Lower lobe of right lung (tissue), 2 donors: ENCODE data around the gene DPP10. TPM values are rescaled to one million over a fixed set of nuclear protein-coding genes. Genes with fewer than 3 reads are reported as not detected.

ENCODE experiments used
- ATAC-seq, 2 donors: fragments of 200-7000 bp; cut with Tn5 transposase; one replicate each; pipeline ENCODE4 v1.9.1; 2020 to 2022; ENCODE audit warnings: mild to moderate bottlenecking in 2 of 2, moderate library complexity in 2 of 2
- DNase-seq: peaks from one replicate; pipeline ENCODE4 v3.0.0-alpha.2; 2020
- H3K27ac ChIP-seq: fragments of 200-600 bp; one replicate; pipeline ENCODE4 v1.8.0; 2022
- H3K27me3 ChIP-seq: fragments of 200-600 bp; one replicate; pipeline ENCODE4 v1.8.0; 2022; ENCODE audit warnings: low read depth
- H3K36me3 ChIP-seq: fragments of 200-600 bp; one replicate; pipeline ENCODE4 v1.8.0; 2022; ENCODE audit warnings: mild to moderate bottlenecking
- H3K4me1 ChIP-seq: fragments of 200-600 bp; one replicate; pipeline ENCODE4 v1.8.0; 2022
- H3K4me3 ChIP-seq: fragments of 200-600 bp; one replicate; pipeline ENCODE4 v1.8.0; 2022; ENCODE audit warnings: mild to moderate bottlenecking
- H3K9me3 ChIP-seq: fragments of 200-600 bp; one replicate; pipeline ENCODE4 v1.8.0; 2022
- intact Hi-C: fragments of 100-400 bp; cut with DNase I; formaldehyde crosslinking; loops from one replicate; pipeline ENCODE4 v1.11.0; 2022
- total RNA-seq: library from RNA; stranded (reverse); fragmentation: NEBNext Ultra II Directional; extraction: Animal tissue kit (Norgen Biotek cat#: 25700); gene quantifications from one replicate; pipeline ENCODE4 v1.2.1, GENCODE V29; 2021
- TF ChIP-seq, protein P1 (sequence below): fragments of 200-600 bp; IDR thresholded peaks from one replicate; pipeline ENCODE4 v1.8.0; 2022; ENCODE audit warnings: antibody characterized with exemption, mild to moderate bottlenecking
- donor health status: DM: no; HTN: yes; CAD: no; lungs with severe emphysema.

Gene DPP10
- total RNA-seq, 1 donor from 2014 or later = 0.80 TPM

GRCh38 chr2:114859726-114860510 lies 417.5 kb downstream of the DPP10 start:
- intact Hi-C loops = no loop called here
- Histone ChIP-seq H3K4me3 (no peak overlapping the region), H3K36me3 (no peaks in the 10 kb centered on the region), H3K4me1 (no peaks in the 10 kb centered on the region), H3K27ac (no peak overlapping the region), H3K9me3 (no peaks in the 10 kb centered on the region), H3K27me3 (no peaks in the 10 kb centered on the region)
- TF ChIP-seq, protein P1, sequence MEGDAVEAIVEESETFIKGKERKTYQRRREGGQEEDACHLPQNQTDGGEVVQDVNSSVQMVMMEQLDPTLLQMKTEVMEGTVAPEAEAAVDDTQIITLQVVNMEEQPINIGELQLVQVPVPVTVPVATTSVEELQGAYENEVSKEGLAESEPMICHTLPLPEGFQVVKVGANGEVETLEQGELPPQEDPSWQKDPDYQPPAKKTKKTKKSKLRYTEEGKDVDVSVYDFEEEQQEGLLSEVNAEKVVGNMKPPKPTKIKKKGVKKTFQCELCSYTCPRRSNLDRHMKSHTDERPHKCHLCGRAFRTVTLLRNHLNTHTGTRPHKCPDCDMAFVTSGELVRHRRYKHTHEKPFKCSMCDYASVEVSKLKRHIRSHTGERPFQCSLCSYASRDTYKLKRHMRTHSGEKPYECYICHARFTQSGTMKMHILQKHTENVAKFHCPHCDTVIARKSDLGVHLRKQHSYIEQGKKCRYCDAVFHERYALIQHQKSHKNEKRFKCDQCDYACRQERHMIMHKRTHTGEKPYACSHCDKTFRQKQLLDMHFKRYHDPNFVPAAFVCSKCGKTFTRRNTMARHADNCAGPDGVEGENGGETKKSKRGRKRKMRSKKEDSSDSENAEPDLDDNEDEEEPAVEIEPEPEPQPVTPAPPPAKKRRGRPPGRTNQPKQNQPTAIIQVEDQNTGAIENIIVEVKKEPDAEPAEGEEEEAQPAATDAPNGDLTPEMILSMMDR = no peak
- no peak for DNase-seq
- ATAC-seq = no peak

GRCh38 chr2:114862243-114862642 lies 419.8 kb downstream of the DPP10 start:
- Histone ChIP-seq H3K36me3 (no peaks in the 10 kb centered on the region), H3K27ac (no peak overlapping the region), H3K27me3 (no peaks in the 10 kb centered on the region), H3K4me3 (no peak overlapping the region), H3K4me1 (no peaks in the 10 kb centered on the region), H3K9me3 (no peaks in the 10 kb centered on the region)
- TF ChIP-seq, protein P1 = no peak
- DNase-seq = no peak
- no peak for ATAC-seq
- intact Hi-C loops = no loop called here

DNA sequence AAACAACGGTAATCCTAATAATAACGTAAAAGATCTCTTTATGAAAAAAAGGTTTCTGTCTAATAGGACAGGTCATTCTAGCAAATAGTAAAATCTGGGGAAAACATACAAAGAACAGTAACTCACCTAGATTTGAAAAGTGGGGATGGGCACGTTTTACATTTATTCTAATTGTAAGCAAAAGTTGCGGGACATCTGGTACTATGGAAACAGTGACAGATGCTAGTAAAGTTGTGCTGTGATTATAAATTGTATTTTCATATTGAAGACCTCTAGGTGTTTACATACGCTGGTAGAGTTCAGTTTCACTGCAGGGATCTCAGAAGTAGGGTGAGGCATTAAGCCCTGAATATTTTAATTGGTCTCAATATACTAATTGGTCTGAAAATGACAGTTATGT lies 422.5 kb downstream of the DPP10 start:
- no peak for ATAC-seq
- Histone ChIP-seq H3K27ac (no peak overlapping the region), H3K4me1 (no peaks in the 10 kb centered on the region), H3K4me3 (no peak overlapping the region), H3K9me3 (no peaks in the 10 kb centered on the region), H3K36me3 (no peaks in the 10 kb centered on the region), H3K27me3 (no peaks in the 10 kb centered on the region)
- no peak for DNase-seq
- TF ChIP-seq, protein P1 = no peak
- intact Hi-C loops = no loop called here

DNA sequence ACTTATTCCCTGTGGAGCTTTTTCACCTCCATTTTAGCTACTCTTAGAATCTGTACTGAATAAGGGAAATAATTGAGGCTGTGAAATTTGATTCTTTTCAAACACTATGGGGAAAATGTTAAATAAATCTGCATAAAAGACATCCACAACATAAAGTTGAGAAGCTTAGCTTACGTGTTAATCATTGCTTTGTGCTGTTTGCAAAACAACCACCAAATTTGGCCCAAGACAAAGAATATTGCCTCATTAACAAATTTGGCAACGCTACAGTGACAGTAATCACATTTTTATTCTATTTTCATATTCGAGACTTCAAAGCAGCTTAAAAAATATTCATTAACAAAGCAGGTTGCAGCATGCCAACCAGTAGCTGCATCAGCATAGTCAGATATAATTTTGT lies 437.6 kb downstream of the DPP10 start:
- H3K4me3 ChIP-seq = no peak overlapping the region
- H3K27me3 ChIP-seq = no peaks in the 10 kb centered on the region
- no peaks in the 10 kb centered on the region for H3K36me3 ChIP-seq
- no peaks in the 10 kb centered on the region for H3K4me1 ChIP-seq
- ATAC-seq = no peak
- no peak for DNase-seq
- intact Hi-C loops = no loop called here
- TF ChIP-seq, protein P1 = no peak
- H3K9me3 ChIP-seq = no peaks in the 10 kb centered on the region
- no peak overlapping the region for H3K27ac ChIP-seq

DNA sequence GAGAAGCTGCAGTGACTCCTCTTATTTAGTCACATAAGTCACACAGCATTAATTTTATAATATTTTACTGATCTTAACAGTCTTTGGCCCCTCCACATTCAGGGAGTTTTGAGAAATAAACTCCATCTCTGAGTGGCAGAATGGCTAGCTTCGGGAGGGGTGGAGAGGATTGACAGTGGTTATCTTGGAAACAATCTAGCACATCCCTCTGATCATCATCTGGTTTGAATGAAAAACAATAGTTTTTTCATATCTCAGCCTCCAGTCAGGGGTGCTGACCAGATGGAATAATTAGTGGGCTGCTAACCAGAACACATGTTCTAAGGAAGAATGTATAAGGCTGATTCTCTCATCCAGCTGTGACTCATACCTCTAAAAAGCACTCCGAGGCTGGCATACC lies 477.5 kb downstream of the DPP10 start:
- Histone ChIP-seq H3K36me3 (no peaks in the 10 kb centered on the region), H3K4me1 (no peaks in the 10 kb centered on the region), H3K27ac (no peak overlapping the region), H3K4me3 (no peak overlapping the region), H3K27me3 (no peaks in the 10 kb centered on the region), H3K9me3 (no peaks in the 10 kb centered on the region)
- no peak for ATAC-seq
- intact Hi-C loops = no loop called here
- TF ChIP-seq, protein P1 = no peak
- DNase-seq = no peak
